HCT116 (cell line): Measurements from ENCODE around the gene SH3RF2.

ENCODE experiments used
- CBX3 ChIP-seq: IDR thresholded peaks from 2 replicates; pipeline ENCODE4 v1.6.1; 2012; ENCODE audit warnings: low read depth
- CTCF ChIP-seq, 3 experiments: fragments of 200-600 bp in 1 of 3; sonication (generic) in 1 of 3; IDR thresholded peaks in 2 of 3; conservative IDR thresholded peaks in 1 of 3; 2 replicates each; pipeline ENCODE4 v1.5.1; 2012 to 2017; ENCODE audit warnings: low read depth in 2 of 3, low read length in 2 of 3, antibody characterized with exemption in 1 of 3, borderline replicate concordance in 1 of 3, control low read depth in 1 of 3, mild to moderate bottlenecking in 1 of 3, mixed read lengths in 1 of 3, mixed run types in 1 of 3, moderate library complexity in 1 of 3; ENCODE audit not compliant: insufficient read depth in 1 of 3
- EZH2phosphoT487 ChIP-seq: fragments of 200-600 bp; IDR thresholded peaks from 2 replicates; pipeline ENCODE4 v1.6.1; 2018; ENCODE audit warnings: antibody characterized with exemption, borderline replicate concordance
- POLR2A ChIP-seq: IDR thresholded peaks from 2 replicates; pipeline ENCODE4 v1.7.0; 2011; ENCODE audit warnings: borderline replicate concordance; ENCODE audit not compliant: insufficient read depth, insufficient read length; ENCODE audit errors: extremely low read depth
- SIN3A ChIP-seq: IDR thresholded peaks from 2 replicates; pipeline ENCODE4 v1.6.1; 2012; ENCODE audit warnings: low read depth
- SP1 ChIP-seq: IDR thresholded peaks from 2 replicates; pipeline ENCODE4 v1.6.1; 2012; ENCODE audit warnings: low read depth
- TCF7L2 ChIP-seq: IDR thresholded peaks from 2 replicates; pipeline ENCODE4 v1.7.0; 2011; ENCODE audit warnings: borderline replicate concordance, inconsistent platforms; ENCODE audit not compliant: insufficient read depth, insufficient read length; ENCODE audit errors: extremely low read depth

GRCh38 chr5:146055432-146055831, 119.1 kb downstream of the SH3RF2 start:
- no peak for TF ChIP-seq CTCF (IDR thresholded peaks at IDR 0.05 in 2 of 3, conservative IDR thresholded peaks at IDR 0.05 in 1 of 3; ENCODE audit: borderline replicate concordance in 1 of 3, insufficient read depth in 1 of 3, low read depth in 2 of 3, low read length in 2 of 3)
- no peak for TF ChIP-seq SP1
- TF ChIP-seq TCF7L2: no peak
- TF ChIP-seq POLR2A: no peak
- TF ChIP-seq CBX3: no peak
- no peak for TF ChIP-seq SIN3A
- no peak for TF ChIP-seq EZH2phosphoT487
